OCI-LY7 (cell line): ENCODE measurements around the gene DHRS4L2.
"Not testable (repeated sequence)": the region's sequence is repeated elsewhere in the genome, so short reads cannot be mapped to it uniquely, and the experiment has no call there.

ENCODE experiments used
- CTCF ChIP-seq: fragments of 200-600 bp; sonication (generic); conservative IDR thresholded peaks from 2 replicates; pipeline ENCODE4 v1.5.1; 2014; ENCODE audit warnings: mild to moderate bottlenecking, antibody characterized with exemption, low read length, moderate library complexity, mixed read lengths
- EZH2phosphoT487 ChIP-seq: fragments of 200-600 bp; sonication (generic); IDR thresholded peaks from 2 replicates; pipeline ENCODE4 v1.6.1; 2018; ENCODE audit warnings: low read depth, borderline replicate concordance, mild to moderate bottlenecking, mixed run types, antibody characterized with exemption, low read length, moderate library complexity, mixed read lengths

GRCh38 chr14:24029687-24030086 lies 41.0 kb downstream of the DHRS4L2 start:
- not testable (repeated sequence) for TF ChIP-seq CTCF, EZH2phosphoT487
